ENCODE results near the gene IFNA2. TPM values are rescaled to one million over a fixed set of nuclear protein-coding genes. Genes with fewer than 3 reads are reported as not detected.
A peak's percentile ranks its signal among the peaks of the same experiment; 100 is the strongest.
"Not testable (repeated sequence)": the region's sequence is repeated elsewhere in the genome, so short reads cannot be mapped to it uniquely, and the experiment has no call there.

IFNA2 gene
- not detected for polyA plus RNA-seq (ENCODE audit: insufficient read length in 12 of 12)
- long read RNA-seq, donor 1: 0 reads
- long read RNA-seq, donor 2: 0 reads
- long read RNA-seq, donor 3: 0 reads
- long read RNA-seq, donor 4: 0 reads
- long read RNA-seq, donor 5: 0 reads
- long read RNA-seq, donor 6: 0 reads
- long read RNA-seq, donor 7: 0 reads
- long read RNA-seq, donor 8: 0 reads
- long read RNA-seq, donor 9: 0 reads
- long read RNA-seq, donor 10: 0 reads
- long read RNA-seq, donor 11: 0 reads

GRCh38 chr9:21385131-21385670, at the start of gene IFNA2:
Gene IFNA2 (minus strand): TSS chr9:21385398. CDS start chr9:21385329, 69 bp downstream.
- no peak for DNase-seq

GRCh38 chr9:21435015-21435383, 49.8 kb upstream of the IFNA2 start:
- DNase-seq: not testable (repeated sequence)

GRCh38 chr9:21434202-21435014, 49.2 kb upstream of the IFNA2 start:
- DNase-seq: peak; percentile 48

GRCh38 chr9:21432672-21433425, 47.7 kb upstream of the IFNA2 start:
- no peak for DNase-seq

- DNase-seq: no peak
Measured at GRCh38 chr9:21429191-21429590, 44.0 kb upstream of the IFNA2 start.

- no peak for DNase-seq
Measured at GRCh38 chr9:21428235-21428634, 43.0 kb upstream of the IFNA2 start.

GRCh38 chr9:21415493-21416267, 30.5 kb upstream of the IFNA2 start:
- DNase-seq: no peak

- no peak for DNase-seq
Measured at GRCh38 chr9:21414220-21414940, 29.2 kb upstream of the IFNA2 start.

GRCh38 chr9:21413624-21414023, 28.4 kb upstream of the IFNA2 start:
- no peak for DNase-seq

GRCh38 chr9:21413151-21413550, 28.0 kb upstream of the IFNA2 start:
- DNase-seq: no peak

GRCh38 chr9:21412107-21412506, 26.9 kb upstream of the IFNA2 start:
- no peak for DNase-seq

GRCh38 chr9:21408817-21409216, 23.6 kb upstream of the IFNA2 start, which contains the start of gene IFNA8:
Gene IFNA8 (plus strand): TSS chr9:21409117. CDS start chr9:21409177, 60 bp downstream.
- DNase-seq: no peak

- no peak for DNase-seq
Measured at GRCh38 chr9:21404146-21404545, 18.9 kb upstream of the IFNA2 start.

GRCh38 chr9:21402386-21403251, 17.4 kb upstream of the IFNA2 start:
- DNase-seq: peak; percentile 17

GRCh38 chr9:21399956-21400355, 14.8 kb upstream of the IFNA2 start:
- no peak for DNase-seq

GRCh38 chr9:21398955-21399489, 13.8 kb upstream of the IFNA2 start:
- no peak for DNase-seq

GRCh38 chr9:21395778-21396717, 10.8 kb upstream of the IFNA2 start:
- peak; percentile 38 for DNase-seq

GRCh38 chr9:21392270-21392669, 7.1 kb upstream of the IFNA2 start:
- DNase-seq: no peak
